Measurements from ENCODE around the gene GORASP2. TPM values are rescaled to one million over a fixed set of nuclear protein-coding genes. Genes with fewer than 3 reads are reported as not detected.

The GORASP2 gene
- 87.9 TPM for total RNA-seq (2021; ENCODE audit: unreplicated experiment)
- polyA plus RNA-seq (2012), result 87.9 and 97.5 TPM in 2 replicates
- percentile 96 among the genes with signal in this experiment for Bru-seq, nascent RNA
- percentile 91 among the genes with signal in this experiment for BruChase-seq, experiment 1, labeled RNA remaining after a 6-hour chase
- percentile 88 among the genes with signal in this experiment for BruChase-seq, experiment 2, labeled RNA remaining after a 2-hour chase
- long read RNA-seq, transcript GORASP2-207 (5 exons, 2,096 nt), result minor isoform, 6 of 106 reads
- long read RNA-seq, transcript GORASP2-201 (10 exons, 3,173 nt), result major isoform, 59 of 106 reads
- long read RNA-seq, partial matches to known transcripts, result 32 of 106 reads
- long read RNA-seq, other reads (novel, unspliced or antisense), result 7 of 106 reads

DNA sequence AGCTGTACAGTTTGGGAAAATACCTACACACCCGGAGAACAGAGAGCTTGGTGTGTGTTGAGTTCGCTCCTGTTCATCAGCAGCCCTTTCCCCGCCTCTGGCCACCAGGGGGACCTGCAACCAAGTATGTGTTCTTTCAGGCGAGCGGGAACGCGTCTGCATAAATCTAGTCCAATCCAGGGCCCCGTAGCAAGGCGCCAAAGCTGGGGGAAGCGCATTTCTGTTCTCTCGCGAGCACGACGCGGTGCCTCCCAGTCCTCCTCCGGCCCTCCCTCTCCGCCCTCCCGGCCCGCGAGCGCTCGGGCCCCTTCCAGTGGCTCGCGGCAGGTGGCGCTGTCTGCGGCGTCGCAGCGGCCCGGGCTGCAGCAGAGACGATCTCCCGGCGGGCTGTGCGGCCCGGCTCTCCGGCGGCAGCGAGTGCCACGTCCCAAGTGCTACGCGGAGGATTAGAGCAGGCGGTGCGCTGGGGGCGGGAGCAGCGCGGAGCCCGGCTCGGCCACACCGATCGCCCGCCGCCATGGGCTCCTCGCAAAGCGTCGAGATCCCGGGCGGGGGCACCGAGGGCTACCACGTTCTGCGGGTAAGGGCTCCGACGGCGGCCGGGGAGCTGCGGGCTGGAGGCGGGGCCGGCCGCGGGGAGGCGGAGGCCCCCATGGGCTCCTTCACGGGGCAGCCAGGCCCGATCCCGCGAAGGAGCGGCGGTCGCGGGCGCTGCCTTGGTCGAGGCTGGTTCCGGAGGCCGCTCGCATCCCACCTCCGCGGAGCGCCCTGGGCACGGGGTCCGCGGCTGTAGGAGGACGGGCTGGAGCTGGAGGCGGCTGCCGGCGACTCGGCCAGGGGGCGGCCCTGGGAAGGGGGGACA lies at the start of gene GORASP2:
TSS of gene GORASP2 (plus strand) at position 430 of the 862 bp plus-strand sequence. CDS start at position 518, 88 bp downstream.
- no TSS peak for BruUV-seq (replicated peaks)
- H3K27ac ChIP-seq (ENCODE audit: low read depth, low read length), result peak within 1 kb of the TSS; percentile 86
- POLR2A ChIA-PET, result interaction anchor here (0.9 to 1.4 kb wide), 2 partner anchors 11 to 16 kb away, joined by 3 read pairs; no protein-coding TSS in a partner anchor
- ATAC-seq (peak; percentile 91), DNase-seq (ENCODE audit: low read depth, low spot score) (peak; percentile 99)
- peaks cover 11 to 21% of the 10 kb centered on the region in 2 experiments for H3K4me1 ChIP-seq (ENCODE audit: control insufficient read depth in 1 of 2, insufficient read depth in 2 of 2, low read length in 2 of 2)
- H3K36me3 ChIP-seq (ENCODE audit: control insufficient read depth in 1 of 2, insufficient read depth in 2 of 2, low read length in 2 of 2), result no peaks in the 10 kb centered on the region; a peak in 1 of 4 replicates
- peak within 1 kb of the TSS; percentile 89 for H3K9ac ChIP-seq (ENCODE audit: low read length)
- RAD21 ChIA-PET (ENCODE audit: low non-redundant PET in 1 of 2, low total read pairs in 2 of 2, uncharacterized antibody in 2 of 2, unreplicated experiment in 2 of 2), result interaction anchor here in 1 of 2 experiments (1.0 kb wide), 1 partner anchor 487 kb away, joined by 3 read pairs; no protein-coding TSS in a partner anchor
- H3K79me2 ChIP-seq (ENCODE audit: insufficient read depth, low read length), result peaks cover 49% of the 10 kb centered on the region
- peak within 1 kb of the TSS; percentile 68 for H2AFZ ChIP-seq (ENCODE audit: low read depth, low read length, poor library complexity, severe bottlenecking)
- H3K9me2 ChIP-seq (ENCODE audit: insufficient read depth), result no peaks in the 10 kb centered on the region
- H3K4me2 ChIP-seq (ENCODE audit: low read length), result peak within 1 kb of the TSS; percentile 96
- H4K20me1 ChIP-seq (ENCODE audit: insufficient read depth), result peaks cover 8% of the 10 kb centered on the region; the same call in 1 of the 2 replicates
- intact Hi-C loops (cut with micrococcal nuclease), result no loop called here
- CTCF ChIA-PET, result interaction anchor here (0.6 to 2.0 kb wide), 20 partner anchors 9 to 1185 kb away, joined by 3 to 9 read pairs (median 4); partner anchors contain the start of genes DCAF17, DYNC1I2 and METTL8
- H3K9me3 ChIP-seq (ENCODE audit: control insufficient read depth in 1 of 2, insufficient read depth in 1 of 2, low read depth in 1 of 2, low read length in 2 of 2), result peaks cover 0 to 4% of the 10 kb centered on the region in 2 experiments; a peak in 1 of 4 replicates
- H3K4me3 ChIP-seq (replicated peaks in 1 of 2; ENCODE audit: low read depth in 1 of 2, low read length in 2 of 2), result peak within 1 kb of the TSS; percentile 83 to 93
- H3K27me3 ChIP-seq (ENCODE audit: insufficient read depth, low read length), result no peaks in the 10 kb centered on the region
- TF ChIP-seq YY1 (IDR thresholded peaks at IDR 0.05; ENCODE audit: extremely low read depth, insufficient replicate concordance, low read depth, low read length), result peak; percentile 84
- TF ChIP-seq, protein P1, sequence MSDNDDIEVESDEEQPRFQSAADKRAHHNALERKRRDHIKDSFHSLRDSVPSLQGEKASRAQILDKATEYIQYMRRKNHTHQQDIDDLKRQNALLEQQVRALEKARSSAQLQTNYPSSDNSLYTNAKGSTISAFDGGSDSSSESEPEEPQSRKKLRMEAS (IDR thresholded peaks at IDR 0.05), result peak; percentile 96
- TF ChIP-seq, protein P2, sequence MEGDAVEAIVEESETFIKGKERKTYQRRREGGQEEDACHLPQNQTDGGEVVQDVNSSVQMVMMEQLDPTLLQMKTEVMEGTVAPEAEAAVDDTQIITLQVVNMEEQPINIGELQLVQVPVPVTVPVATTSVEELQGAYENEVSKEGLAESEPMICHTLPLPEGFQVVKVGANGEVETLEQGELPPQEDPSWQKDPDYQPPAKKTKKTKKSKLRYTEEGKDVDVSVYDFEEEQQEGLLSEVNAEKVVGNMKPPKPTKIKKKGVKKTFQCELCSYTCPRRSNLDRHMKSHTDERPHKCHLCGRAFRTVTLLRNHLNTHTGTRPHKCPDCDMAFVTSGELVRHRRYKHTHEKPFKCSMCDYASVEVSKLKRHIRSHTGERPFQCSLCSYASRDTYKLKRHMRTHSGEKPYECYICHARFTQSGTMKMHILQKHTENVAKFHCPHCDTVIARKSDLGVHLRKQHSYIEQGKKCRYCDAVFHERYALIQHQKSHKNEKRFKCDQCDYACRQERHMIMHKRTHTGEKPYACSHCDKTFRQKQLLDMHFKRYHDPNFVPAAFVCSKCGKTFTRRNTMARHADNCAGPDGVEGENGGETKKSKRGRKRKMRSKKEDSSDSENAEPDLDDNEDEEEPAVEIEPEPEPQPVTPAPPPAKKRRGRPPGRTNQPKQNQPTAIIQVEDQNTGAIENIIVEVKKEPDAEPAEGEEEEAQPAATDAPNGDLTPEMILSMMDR (IDR thresholded peaks at IDR 0.05 in 2 of 3, conservative IDR thresholded peaks at IDR 0.05 in 1 of 3; ENCODE audit: borderline replicate concordance in 1 of 3, insufficient read depth in 1 of 3, low read depth in 2 of 3, low read length in 2 of 3), result peak; percentile 69 to 95 (median 84)
- TF ChIP-seq CEBPB (IDR thresholded peaks at IDR 0.05; ENCODE audit: low read depth), result peak; percentile 22; the same call in 1 of the 2 replicates
- peak; percentile 71 for TF ChIP-seq POLR2A (IDR thresholded peaks at IDR 0.05; ENCODE audit: borderline replicate concordance, extremely low read depth, insufficient read depth, insufficient read length)
- TF ChIP-seq, protein P3, sequence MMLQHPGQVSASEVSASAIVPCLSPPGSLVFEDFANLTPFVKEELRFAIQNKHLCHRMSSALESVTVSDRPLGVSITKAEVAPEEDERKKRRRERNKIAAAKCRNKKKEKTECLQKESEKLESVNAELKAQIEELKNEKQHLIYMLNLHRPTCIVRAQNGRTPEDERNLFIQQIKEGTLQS (IDR thresholded peaks at IDR 0.05), result no peak
- TF ChIP-seq EZH2 (IDR thresholded peaks at IDR 0.05), result no peak
- TF ChIP-seq POLR2AphosphoS5 (IDR thresholded peaks at IDR 0.05; ENCODE audit: low read depth, low read length), result peak; percentile 93
- TF ChIP-seq ZFX (IDR thresholded peaks at IDR 0.05), result peak; percentile 94
- TF ChIP-seq, protein P4, sequence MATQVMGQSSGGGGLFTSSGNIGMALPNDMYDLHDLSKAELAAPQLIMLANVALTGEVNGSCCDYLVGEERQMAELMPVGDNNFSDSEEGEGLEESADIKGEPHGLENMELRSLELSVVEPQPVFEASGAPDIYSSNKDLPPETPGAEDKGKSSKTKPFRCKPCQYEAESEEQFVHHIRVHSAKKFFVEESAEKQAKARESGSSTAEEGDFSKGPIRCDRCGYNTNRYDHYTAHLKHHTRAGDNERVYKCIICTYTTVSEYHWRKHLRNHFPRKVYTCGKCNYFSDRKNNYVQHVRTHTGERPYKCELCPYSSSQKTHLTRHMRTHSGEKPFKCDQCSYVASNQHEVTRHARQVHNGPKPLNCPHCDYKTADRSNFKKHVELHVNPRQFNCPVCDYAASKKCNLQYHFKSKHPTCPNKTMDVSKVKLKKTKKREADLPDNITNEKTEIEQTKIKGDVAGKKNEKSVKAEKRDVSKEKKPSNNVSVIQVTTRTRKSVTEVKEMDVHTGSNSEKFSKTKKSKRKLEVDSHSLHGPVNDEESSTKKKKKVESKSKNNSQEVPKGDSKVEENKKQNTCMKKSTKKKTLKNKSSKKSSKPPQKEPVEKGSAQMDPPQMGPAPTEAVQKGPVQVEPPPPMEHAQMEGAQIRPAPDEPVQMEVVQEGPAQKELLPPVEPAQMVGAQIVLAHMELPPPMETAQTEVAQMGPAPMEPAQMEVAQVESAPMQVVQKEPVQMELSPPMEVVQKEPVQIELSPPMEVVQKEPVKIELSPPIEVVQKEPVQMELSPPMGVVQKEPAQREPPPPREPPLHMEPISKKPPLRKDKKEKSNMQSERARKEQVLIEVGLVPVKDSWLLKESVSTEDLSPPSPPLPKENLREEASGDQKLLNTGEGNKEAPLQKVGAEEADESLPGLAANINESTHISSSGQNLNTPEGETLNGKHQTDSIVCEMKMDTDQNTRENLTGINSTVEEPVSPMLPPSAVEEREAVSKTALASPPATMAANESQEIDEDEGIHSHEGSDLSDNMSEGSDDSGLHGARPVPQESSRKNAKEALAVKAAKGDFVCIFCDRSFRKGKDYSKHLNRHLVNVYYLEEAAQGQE (IDR thresholded peaks at IDR 0.05; ENCODE audit: low read depth), result no peak
- TF ChIP-seq SP1 (IDR thresholded peaks at IDR 0.05; ENCODE audit: low read depth), result peak; percentile 91
- TF ChIP-seq JUND (IDR thresholded peaks at IDR 0.05), result 0 out of 2 replicates have a peak, but pooled peaks have one; percentile 5
- TF ChIP-seq EZH2phosphoT487 (IDR thresholded peaks at IDR 0.05; ENCODE audit: borderline replicate concordance), result no peak
- peak; percentile 82 for TF ChIP-seq SIN3A (IDR thresholded peaks at IDR 0.05; ENCODE audit: low read depth)
- no peak for TF ChIP-seq ZNF274 (IDR thresholded peaks at IDR 0.05; ENCODE audit: low read depth, low read length)
